Measurements from ENCODE around the gene CNST. TPM values are rescaled to one million over a fixed set of nuclear protein-coding genes. Genes with fewer than 3 reads are reported as not detected.

The CNST gene
- total and polyA plus RNA-seq, 2 of the 13 experiments (the other 11 are each of a cell fraction or from before 2014, with no cell fraction given), result 6.3 to 12.4 TPM

GRCh38 chr1:246607462-246607861 is 41.2 kb downstream of the CNST start:
- no peak for ATAC-seq
- TF ChIP-seq NFKB2 (CRISPR knock-in tag; IDR thresholded peaks at IDR 0.05; ENCODE audit: borderline replicate concordance), result no peak
- no peak for TF ChIP-seq USF2 (IDR thresholded peaks at IDR 0.05; ENCODE audit: low read depth, low read length)
- TF ChIP-seq USF2 (CRISPR knock-in tag; IDR thresholded peaks at IDR 0.05; ENCODE audit: borderline replicate concordance), result no peak
- TF ChIP-seq MAF1 (CRISPR knock-in tag; IDR thresholded peaks at IDR 0.05; ENCODE audit: borderline replicate concordance), result no peak
- TF ChIP-seq CBX1 (IDR thresholded peaks at IDR 0.05; ENCODE audit: low read depth), result no peak
- no peak for TF ChIP-seq ZNF432 (CRISPR knock-in tag; IDR thresholded peaks at IDR 0.05; ENCODE audit: borderline replicate concordance)
- no peak for TF ChIP-seq TFAP4 (IDR thresholded peaks at IDR 0.05; ENCODE audit: borderline replicate concordance, low read depth)
- no peak for TF ChIP-seq ZNF205 (CRISPR knock-in tag; IDR thresholded peaks at IDR 0.05)
- no peak overlapping the region for H3K4me3 ChIP-seq (replicated peaks in 1 of 3; ENCODE audit: insufficient read depth in 1 of 3, low read depth in 2 of 3, low read length in 3 of 3)
- H3K9me3 ChIP-seq (ENCODE audit: low read length), result 0 out of 2 replicates have a peak, but pooled peaks cover 4% of the 10 kb centered on the region
- intact Hi-C loops (cut with micrococcal nuclease; ENCODE audit: unreplicated experiment) (no loop called here), in situ Hi-C loops (cut with HindIII; ENCODE audit: extremely low pct_ligation_motif_present, low pct_unique_long_range_greater_than_20kb) (no loop called here)
- no peaks in the 10 kb centered on the region for H4K20me1 ChIP-seq (ENCODE audit: insufficient read depth, low read length)
- WGBS (ENCODE audit: low lambda C conversion rate), result 95% methylated on average over 19 of the region's 19 CpGs
- H3K27me3 ChIP-seq (ENCODE audit: control insufficient read depth in 1 of 2, insufficient read depth in 2 of 2, low read length in 2 of 2), result no peaks in the 10 kb centered on the region
- CTCF ChIA-PET (ENCODE audit: low intra/inter-chr PET ratio, low total read pairs), result no interaction called here
- FAIRE-seq, result no peak
- H3K27ac ChIP-seq (ENCODE audit: extremely low read length, insufficient read depth, low read length), result no peak overlapping the region
- H3K9ac ChIP-seq (ENCODE audit: insufficient read depth, low read depth, low read length), result no peak overlapping the region
- BruUV-seq (replicated peaks), result no TSS peak
- H3K4me2 ChIP-seq (ENCODE audit: low read depth, low read length), result no peak overlapping the region
- H3K36me3 ChIP-seq (replicated peaks in 1 of 2; ENCODE audit: control insufficient read depth in 1 of 2, insufficient read depth in 2 of 2, low read length in 2 of 2), result peaks cover 0 to under 1% of the 10 kb centered on the region in 2 experiments; a peak in 2 of 5 replicates
- H2AFZ ChIP-seq (ENCODE audit: low read length), result no peak overlapping the region
- DNase-seq (ENCODE audit: low spot score), result no peak
- POLR2A ChIA-PET, result no interaction called here
- H3K4me1 ChIP-seq (ENCODE audit: insufficient read depth, low read length), result peaks cover 14% of the 10 kb centered on the region
- H3K79me2 ChIP-seq (ENCODE audit: insufficient read depth, low read length), result peaks cover 8% of the 10 kb centered on the region

Data from HepG2 (cell line).